IMR-90 (cell line): ENCODE results near the gene NEK2. TPM values are rescaled to one million over a fixed set of nuclear protein-coding genes. Genes with fewer than 3 reads are reported as not detected.

Experiments
- ATAC-seq: fragments of 200-7000 bp; cut with Tn5 transposase; 2 replicates; pipeline ENCODE4 v1.9.1; 2020; ENCODE audit warnings: low read depth, mild to moderate bottlenecking, moderate library complexity
- BruUV-seq: library from RNA; stranded (reverse); fragments of 400-500 nt; replicated peaks from 2 replicates; lab custom pipeline; 2021; lab: Mats Ljungman, UMichigan
- CTCF ChIA-PET: fragments of 300-600 bp; formaldehyde crosslinking; extraction: SDS; loops from one replicate; lab custom pipeline; 2021; ENCODE audit warnings: antibody characterized with exemption; lab: Yijun Ruan, JAX
- POLR2A ChIA-PET: fragments of 300-600 bp; sonication (Branson Sonifier 250); formaldehyde crosslinking; loops from one replicate; lab custom pipeline; 2022; ENCODE audit warnings: antibody characterized with exemption; ENCODE audit not compliant: unreplicated experiment; lab: Charles Lee
- DNase-seq: peaks from one replicate; pipeline ENCODE4 v3.0.0; 2013
- H2AFZ ChIP-seq: replicated peaks from 2 replicates; pipeline ENCODE3; 2013; ENCODE audit warnings: low read length, mild to moderate bottlenecking; ENCODE audit not compliant: poor library complexity
- H2AK5ac ChIP-seq: 2 replicates; pipeline ENCODE4 v1.6.1; 2013; ENCODE audit warnings: low read depth, low read length, inconsistent platforms
- H2AK9ac ChIP-seq: replicated peaks from 2 replicates; pipeline ENCODE3; 2013; ENCODE audit warnings: mild to moderate bottlenecking, low read depth, low read length, moderate library complexity; ENCODE audit not compliant: poor library complexity
- H2BK120ac ChIP-seq: 2 replicates; pipeline ENCODE4 v1.6.1; 2013; ENCODE audit warnings: low read depth, low read length, inconsistent platforms
- H2BK15ac ChIP-seq: 3 replicates; pipeline ENCODE4 v1.6.1; 2013; ENCODE audit warnings: low read depth, low read length, inconsistent platforms
- H2BK20ac ChIP-seq: 2 replicates; pipeline ENCODE4 v1.6.1; 2013; ENCODE audit warnings: low read depth, mild to moderate bottlenecking, inconsistent platforms, low read length, moderate library complexity
- H2BK5ac ChIP-seq: 2 replicates; pipeline ENCODE4 v1.6.1; 2013; ENCODE audit warnings: mild to moderate bottlenecking, low read depth, low read length, inconsistent platforms; ENCODE audit not compliant: poor library complexity, severe bottlenecking
- H3K14ac ChIP-seq: replicated peaks from 2 replicates; pipeline ENCODE4 v1.6.1; 2013; ENCODE audit warnings: low read depth, low read length, inconsistent platforms
- H3K18ac ChIP-seq: 2 replicates; pipeline ENCODE4 v1.6.1; 2013; ENCODE audit warnings: low read depth, low read length, control low read depth
- H3K23ac ChIP-seq: 2 replicates; pipeline ENCODE4 v1.6.1; 2013; ENCODE audit warnings: low read depth, low read length, inconsistent platforms
- H3K27ac ChIP-seq: 2 replicates; pipeline ENCODE4 v1.5.1; 2013; ENCODE audit warnings: mild to moderate bottlenecking, control low read depth, low read length; ENCODE audit not compliant: insufficient read depth
- H3K27me3 ChIP-seq: 2 replicates; pipeline ENCODE4 v1.6.1; 2013; ENCODE audit warnings: low read length; ENCODE audit not compliant: control insufficient read depth, insufficient read depth
- H3K36me3 ChIP-seq: 2 replicates; pipeline ENCODE4 v1.6.1; 2013; ENCODE audit warnings: low read length, mixed read lengths; ENCODE audit not compliant: control insufficient read depth, insufficient read depth
- H3K4ac ChIP-seq: 2 replicates; pipeline ENCODE4 v1.6.1; 2013; ENCODE audit warnings: low read depth, low read length, inconsistent platforms
- H3K4me1 ChIP-seq: 2 replicates; pipeline ENCODE4 v1.6.1; 2013; ENCODE audit warnings: low read length, mixed read lengths; ENCODE audit not compliant: control insufficient read depth, insufficient read depth
- H3K4me2 ChIP-seq: 2 replicates; pipeline ENCODE4 v1.6.1; 2013; ENCODE audit warnings: low read depth, mild to moderate bottlenecking, control low read depth, low read length, moderate library complexity
- H3K4me3 ChIP-seq: 2 replicates; pipeline ENCODE4 v1.5.1; 2013; ENCODE audit warnings: low read depth, mild to moderate bottlenecking, control low read depth, low read length, moderate library complexity; ENCODE audit not compliant: insufficient read depth
- H3K56ac ChIP-seq: 2 replicates; pipeline ENCODE4 v1.6.1; 2013; ENCODE audit warnings: low read length, inconsistent platforms; ENCODE audit not compliant: insufficient read depth; ENCODE audit errors: extremely low read depth
- H3K79me1 ChIP-seq, 2 experiments: 2 replicates each; pipeline ENCODE4 v1.6.1; 2013; ENCODE audit warnings: low read length in 2 of 2, inconsistent platforms in 1 of 2, low read depth in 1 of 2
- H3K9ac ChIP-seq: 2 replicates; pipeline ENCODE4 v1.6.1; 2013; ENCODE audit warnings: low read depth, low read length, control low read depth
- H3K9me1 ChIP-seq: 2 replicates; pipeline ENCODE4 v1.6.1; 2013; ENCODE audit warnings: low read length, inconsistent platforms; ENCODE audit not compliant: insufficient read depth
- H3K9me3 ChIP-seq: 2 replicates; pipeline ENCODE4 v1.6.1; 2013; ENCODE audit warnings: low read length; ENCODE audit not compliant: control insufficient read depth, insufficient read depth
- H4K20me1 ChIP-seq: 2 replicates; pipeline ENCODE4 v1.6.1; 2013; ENCODE audit warnings: low read length, inconsistent platforms; ENCODE audit not compliant: insufficient read depth
- H4K5ac ChIP-seq: 2 replicates; pipeline ENCODE4 v1.6.1; 2013; ENCODE audit warnings: mild to moderate bottlenecking, low read depth, low read length, control low read depth
- H4K8ac ChIP-seq, 2 experiments: 2 replicates each; pipeline ENCODE4 v1.6.1; 2013; ENCODE audit warnings: low read depth in 2 of 2, low read length in 2 of 2, control low read depth in 1 of 2, inconsistent platforms in 1 of 2
- H4K91ac ChIP-seq: 2 replicates; pipeline ENCODE4 v1.6.1; 2013; ENCODE audit warnings: low read depth, low read length, inconsistent platforms; ENCODE audit not compliant: insufficient read depth
- BHLHE40 ChIP-seq: fragments of 150-350 bp; IDR thresholded peaks from 2 replicates; pipeline ENCODE4 v1.6.1; 2016; ENCODE audit warnings: mild to moderate bottlenecking, low read depth, low read length
- CEBPB ChIP-seq: IDR thresholded peaks from 2 replicates; pipeline ENCODE4 v1.6.1; 2012; ENCODE audit warnings: low read depth, low read length, improper control_type of control experiment
- CHD1 ChIP-seq: IDR thresholded peaks from 2 replicates; pipeline ENCODE4 v1.6.1; 2012; ENCODE audit warnings: low read depth, low read length, improper control_type of control experiment
- FOS ChIP-seq: fragments of 150-350 bp; IDR thresholded peaks from 2 replicates; pipeline ENCODE4 v1.6.1; 2016; ENCODE audit warnings: low read depth, low read length
- MAFK ChIP-seq: IDR thresholded peaks from 2 replicates; pipeline ENCODE4 v1.6.1; 2012; ENCODE audit warnings: low read depth, low read length, improper control_type of control experiment
- MAZ ChIP-seq: IDR thresholded peaks from 2 replicates; pipeline ENCODE4 v1.6.1; 2012; ENCODE audit warnings: low read depth, mild to moderate bottlenecking, low read length, improper control_type of control experiment, moderate library complexity, borderline replicate concordance
- MXI1 ChIP-seq: IDR thresholded peaks from 2 replicates; pipeline ENCODE4 v1.6.1; 2012; ENCODE audit warnings: low read depth, mild to moderate bottlenecking, low read length, moderate library complexity, borderline replicate concordance
- POLR2A ChIP-seq: IDR thresholded peaks from 2 replicates; pipeline ENCODE4 v1.6.1; 2012; ENCODE audit warnings: mild to moderate bottlenecking, low read depth, low read length
- RCOR1 ChIP-seq: IDR thresholded peaks from 2 replicates; pipeline ENCODE4 v1.6.1; 2012; ENCODE audit warnings: mild to moderate bottlenecking, low read length, improper control_type of control experiment; ENCODE audit not compliant: insufficient replicate concordance
- RFX5 ChIP-seq: IDR thresholded peaks from 2 replicates; pipeline ENCODE4 v1.8.0; 2012; ENCODE audit warnings: low read depth, mild to moderate bottlenecking, low read length, moderate library complexity
- SMC3 ChIP-seq: fragments of 150-350 bp; IDR thresholded peaks from 2 replicates; pipeline ENCODE4 v1.6.1; 2016; ENCODE audit warnings: low read depth, mild to moderate bottlenecking, antibody characterized with exemption, low read length, moderate library complexity
- WGBS, 2 experiments: methylation state at CpG; one replicate each; pipeline versions ENCODE4 v1.1.5 to v1.1.7; 2013; ENCODE audit warnings: missing lambda C conversion rate in 2 of 2; ENCODE audit not compliant: insufficient read length in 1 of 2; ENCODE audit errors: extremely low coverage in 2 of 2; 5-methylcytosine and 5-hydroxymethylcytosine counted together
- dilution Hi-C: fragments of 300-500 bp; cut with HindIII; formaldehyde crosslinking; loops from one replicate; pipeline ENCODE4 v1.14.3; 2018; ENCODE audit warnings: low sequenced_read_pairs; ENCODE audit not compliant: unreplicated experiment
- in situ Hi-C: fragments of 300-500 bp; cut with MboI; formaldehyde crosslinking; loops from 3 replicates; pipeline ENCODE4 v1.14.3; 2019; ENCODE audit warnings: low sequenced_read_pairs, inconsistent platforms, mixed read lengths
- intact Hi-C: fragments of 100-400 bp; cut with micrococcal nuclease; formaldehyde crosslinking; loops from 2 replicates; pipeline ENCODE4 v1.10.0; 2022
- polyA plus RNA-seq, 3 experiments: library from polyadenylated mRNA; depleted of rRNA; stranded (reverse); fragments of >200 nt; gene quantifications; 2 replicates each; pipeline ENCODE4 v1.2.3, GENCODE V29; 2012; ENCODE audit warnings: low replicate concordance in 1 of 3
- total RNA-seq: library from RNA; depleted of rRNA; stranded (reverse); fragments of >200 nt; gene quantifications from 2 replicates; pipeline ENCODE4 v1.2.3, GENCODE V29; 2012
- TF ChIP-seq, protein P1 (sequence below): conservative IDR thresholded peaks from 2 replicates; pipeline ENCODE4 v1.5.1; 2012; ENCODE audit warnings: mild to moderate bottlenecking, low read depth, low read length, improper control_type of control experiment
- TF ChIP-seq, protein P2 (sequence below): fragments of 150-350 bp; IDR thresholded peaks from 2 replicates; pipeline ENCODE4 v1.6.1; 2017; ENCODE audit warnings: mild to moderate bottlenecking, antibody characterized with exemption, low read length, low read depth
- TF ChIP-seq, protein P3 (sequence below): fragments of 150-350 bp; IDR thresholded peaks from 2 replicates; pipeline ENCODE4 v1.6.1; 2016; ENCODE audit warnings: low read depth, mild to moderate bottlenecking, low read length, moderate library complexity, borderline replicate concordance

Gene NEK2
- total and polyA plus RNA-seq, 2 of the 4 experiments (the other 2 are of a cell fraction), result 9.9 to 26.0 TPM

DNA sequence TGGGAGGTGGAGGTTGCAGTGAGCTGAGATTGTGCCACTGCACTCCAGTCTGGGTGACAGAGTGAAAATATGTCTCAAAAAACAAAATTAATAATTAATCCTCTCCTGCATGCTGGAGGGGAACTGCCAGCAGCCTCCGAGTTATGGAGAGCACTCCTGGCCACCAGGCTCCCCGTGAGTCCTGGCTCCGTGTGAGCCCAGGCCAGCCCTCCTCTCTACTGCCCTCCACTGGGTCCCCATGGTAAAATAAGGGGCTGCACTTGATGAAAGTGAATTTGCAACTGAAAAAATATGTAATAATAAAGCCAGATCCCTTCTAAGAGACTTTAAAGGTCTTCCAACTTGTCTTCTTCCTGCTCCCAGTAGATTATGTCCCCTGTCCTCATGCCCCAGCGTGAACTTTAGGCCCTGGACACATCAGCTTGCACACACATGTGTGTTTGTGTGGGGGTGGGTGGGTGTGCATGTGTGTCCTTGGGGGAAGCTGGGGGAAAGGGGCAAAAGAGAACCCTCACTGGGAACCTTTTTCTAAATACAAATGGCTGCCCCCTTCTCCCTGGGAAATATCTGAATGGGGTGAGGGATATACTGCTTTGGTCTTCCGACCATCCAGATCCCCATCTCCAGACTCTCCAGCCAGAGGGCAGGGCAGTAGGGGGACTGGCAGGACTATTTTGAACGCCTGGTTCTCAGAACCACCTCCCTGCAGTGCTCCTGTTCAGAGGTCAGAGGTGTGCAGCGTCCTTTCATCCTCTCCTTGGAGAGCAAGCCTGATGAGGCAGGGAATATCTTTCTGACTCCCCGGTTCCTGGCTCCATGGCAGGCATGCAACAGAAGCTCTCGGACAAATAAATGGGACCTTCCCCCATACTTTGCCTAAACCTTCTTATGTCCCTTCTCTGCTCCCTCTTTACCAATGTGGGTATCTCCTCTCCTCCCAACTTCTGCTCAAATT is 26.2 kb downstream of the NEK2 start:
- in situ Hi-C loops (loop anchor here (5.0 kb wide), 1 partner anchor 327 kb away; no protein-coding TSS in a partner anchor), intact Hi-C loops (no loop called here), dilution Hi-C loops (no loop called here)
- DNase-seq (peak; percentile 35), ATAC-seq (peak; percentile 77; the same call in 1 of the 2 replicates)
- no peak overlapping the region for H3K14ac ChIP-seq
- no peaks in the 10 kb centered on the region for H3K9me3 ChIP-seq
- no peaks in the 10 kb centered on the region for H3K36me3 ChIP-seq
- H2BK5ac ChIP-seq, result no peak overlapping the region
- peaks cover 6% of the 10 kb centered on the region for H3K4me1 ChIP-seq
- peak overlapping the region; percentile 34; the same call in 1 of the 2 replicates for H2BK120ac ChIP-seq
- H3K4me3 ChIP-seq, result no peak overlapping the region
- no peak overlapping the region for H2AK5ac ChIP-seq
- no peak overlapping the region for H2AFZ ChIP-seq
- no peak overlapping the region for H2BK15ac ChIP-seq
- no TSS peak for BruUV-seq
- ChIA-PET CTCF (interaction anchor here (1.2 kb wide), 1 partner anchor 69 kb away, joined by 4 read pairs; no protein-coding TSS in a partner anchor), POLR2A (no interaction called here)
- H4K91ac ChIP-seq, result no peak overlapping the region
- H3K79me1 ChIP-seq, result no peaks in the 10 kb centered on the region
- H3K9me1 ChIP-seq, result no peaks in the 10 kb centered on the region
- no peak overlapping the region for H3K27ac ChIP-seq
- H3K27me3 ChIP-seq, result no peaks in the 10 kb centered on the region
- H3K4ac ChIP-seq, result 0 out of 2 replicates have a peak overlapping the region, but pooled peaks have one; percentile 35
- WGBS, 2 experiments, result no CpG with 5 or more reads among the region's 9 CpGs
- H2BK20ac ChIP-seq, result no peak overlapping the region
- no peaks in the 10 kb centered on the region for H4K20me1 ChIP-seq
- H3K9ac ChIP-seq, result no peak overlapping the region
- no peak overlapping the region for H3K18ac ChIP-seq
- H4K8ac ChIP-seq, result no peak overlapping the region
- no peak overlapping the region for H3K4me2 ChIP-seq
- H4K5ac ChIP-seq, result no peak overlapping the region
- no peak overlapping the region for H3K56ac ChIP-seq
- H2AK9ac ChIP-seq, result no peak overlapping the region
- H3K23ac ChIP-seq, result no peak overlapping the region
- no peak for TF ChIP-seq CHD1
- TF ChIP-seq, protein P1, sequence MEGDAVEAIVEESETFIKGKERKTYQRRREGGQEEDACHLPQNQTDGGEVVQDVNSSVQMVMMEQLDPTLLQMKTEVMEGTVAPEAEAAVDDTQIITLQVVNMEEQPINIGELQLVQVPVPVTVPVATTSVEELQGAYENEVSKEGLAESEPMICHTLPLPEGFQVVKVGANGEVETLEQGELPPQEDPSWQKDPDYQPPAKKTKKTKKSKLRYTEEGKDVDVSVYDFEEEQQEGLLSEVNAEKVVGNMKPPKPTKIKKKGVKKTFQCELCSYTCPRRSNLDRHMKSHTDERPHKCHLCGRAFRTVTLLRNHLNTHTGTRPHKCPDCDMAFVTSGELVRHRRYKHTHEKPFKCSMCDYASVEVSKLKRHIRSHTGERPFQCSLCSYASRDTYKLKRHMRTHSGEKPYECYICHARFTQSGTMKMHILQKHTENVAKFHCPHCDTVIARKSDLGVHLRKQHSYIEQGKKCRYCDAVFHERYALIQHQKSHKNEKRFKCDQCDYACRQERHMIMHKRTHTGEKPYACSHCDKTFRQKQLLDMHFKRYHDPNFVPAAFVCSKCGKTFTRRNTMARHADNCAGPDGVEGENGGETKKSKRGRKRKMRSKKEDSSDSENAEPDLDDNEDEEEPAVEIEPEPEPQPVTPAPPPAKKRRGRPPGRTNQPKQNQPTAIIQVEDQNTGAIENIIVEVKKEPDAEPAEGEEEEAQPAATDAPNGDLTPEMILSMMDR, result peak; percentile 54
- TF ChIP-seq BHLHE40, result no peak
- TF ChIP-seq, protein P2, sequence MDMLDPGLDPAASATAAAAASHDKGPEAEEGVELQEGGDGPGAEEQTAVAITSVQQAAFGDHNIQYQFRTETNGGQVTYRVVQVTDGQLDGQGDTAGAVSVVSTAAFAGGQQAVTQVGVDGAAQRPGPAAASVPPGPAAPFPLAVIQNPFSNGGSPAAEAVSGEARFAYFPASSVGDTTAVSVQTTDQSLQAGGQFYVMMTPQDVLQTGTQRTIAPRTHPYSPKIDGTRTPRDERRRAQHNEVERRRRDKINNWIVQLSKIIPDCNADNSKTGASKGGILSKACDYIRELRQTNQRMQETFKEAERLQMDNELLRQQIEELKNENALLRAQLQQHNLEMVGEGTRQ, result no peak
- peak; percentile 41 for TF ChIP-seq SMC3
- no peak for TF ChIP-seq FOS
- TF ChIP-seq RFX5, result no peak
- no peak for TF ChIP-seq MAZ
- no peak for TF ChIP-seq POLR2A
- TF ChIP-seq MAFK, result no peak
- TF ChIP-seq, protein P3, sequence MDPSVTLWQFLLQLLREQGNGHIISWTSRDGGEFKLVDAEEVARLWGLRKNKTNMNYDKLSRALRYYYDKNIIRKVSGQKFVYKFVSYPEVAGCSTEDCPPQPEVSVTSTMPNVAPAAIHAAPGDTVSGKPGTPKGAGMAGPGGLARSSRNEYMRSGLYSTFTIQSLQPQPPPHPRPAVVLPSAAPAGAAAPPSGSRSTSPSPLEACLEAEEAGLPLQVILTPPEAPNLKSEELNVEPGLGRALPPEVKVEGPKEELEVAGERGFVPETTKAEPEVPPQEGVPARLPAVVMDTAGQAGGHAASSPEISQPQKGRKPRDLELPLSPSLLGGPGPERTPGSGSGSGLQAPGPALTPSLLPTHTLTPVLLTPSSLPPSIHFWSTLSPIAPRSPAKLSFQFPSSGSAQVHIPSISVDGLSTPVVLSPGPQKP, result no peak
- TF ChIP-seq CEBPB, result no peak
- TF ChIP-seq MXI1, result no peak
- TF ChIP-seq RCOR1, result no peak
